MM.1S (cell line): ENCODE measurements around the gene SERAC1.

Experiments
- EZH2 ChIP-seq: fragments of 300-600 bp; sonication (generic); optimal IDR thresholded peaks from 2 replicates; pipeline ENCODE3; 2017; ENCODE audit warnings: low read depth, mild to moderate bottlenecking, antibody characterized with exemption, low read length, mixed read lengths
- EZH2phosphoT487 ChIP-seq: fragments of 300-600 bp; sonication (generic); IDR thresholded peaks from 2 replicates; pipeline ENCODE4 v1.6.1; 2018; ENCODE audit warnings: antibody characterized with exemption, low read length
- TF ChIP-seq, protein P1 (sequence below): fragments of 300-600 bp; sonication (generic); IDR thresholded peaks from 2 replicates; pipeline ENCODE4 v1.5.1; 2016; ENCODE audit warnings: antibody characterized with exemption, low read length, mixed read lengths

DNA sequence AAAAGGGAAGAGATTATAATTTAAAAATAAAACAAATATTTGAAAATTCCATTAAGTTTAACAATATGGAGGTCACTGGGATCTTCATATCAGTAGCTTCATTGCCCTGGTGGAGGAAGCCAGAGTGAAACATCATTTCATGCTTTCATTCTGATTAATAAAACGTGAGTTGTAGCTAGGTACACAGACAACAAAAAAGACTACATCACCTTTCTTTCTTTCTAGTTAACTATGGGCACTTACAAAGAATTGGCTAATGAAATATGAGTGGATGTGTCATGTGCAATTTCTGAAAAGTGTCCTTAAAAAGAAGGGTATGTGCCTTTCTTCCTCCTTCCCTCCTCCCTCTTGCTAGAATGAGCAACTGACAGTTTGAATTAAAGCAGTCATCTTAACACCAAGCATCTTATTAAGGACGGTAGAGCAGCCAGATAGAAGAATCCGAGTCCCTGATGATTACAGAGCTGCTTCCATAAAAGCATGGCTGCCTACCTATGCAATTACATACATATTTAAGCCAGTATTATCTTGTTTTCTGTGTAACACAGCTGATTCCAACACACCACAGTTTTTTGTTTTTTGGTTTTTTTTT, 3.4 kb downstream of the SERAC1 start:
- TF ChIP-seq, protein P1, sequence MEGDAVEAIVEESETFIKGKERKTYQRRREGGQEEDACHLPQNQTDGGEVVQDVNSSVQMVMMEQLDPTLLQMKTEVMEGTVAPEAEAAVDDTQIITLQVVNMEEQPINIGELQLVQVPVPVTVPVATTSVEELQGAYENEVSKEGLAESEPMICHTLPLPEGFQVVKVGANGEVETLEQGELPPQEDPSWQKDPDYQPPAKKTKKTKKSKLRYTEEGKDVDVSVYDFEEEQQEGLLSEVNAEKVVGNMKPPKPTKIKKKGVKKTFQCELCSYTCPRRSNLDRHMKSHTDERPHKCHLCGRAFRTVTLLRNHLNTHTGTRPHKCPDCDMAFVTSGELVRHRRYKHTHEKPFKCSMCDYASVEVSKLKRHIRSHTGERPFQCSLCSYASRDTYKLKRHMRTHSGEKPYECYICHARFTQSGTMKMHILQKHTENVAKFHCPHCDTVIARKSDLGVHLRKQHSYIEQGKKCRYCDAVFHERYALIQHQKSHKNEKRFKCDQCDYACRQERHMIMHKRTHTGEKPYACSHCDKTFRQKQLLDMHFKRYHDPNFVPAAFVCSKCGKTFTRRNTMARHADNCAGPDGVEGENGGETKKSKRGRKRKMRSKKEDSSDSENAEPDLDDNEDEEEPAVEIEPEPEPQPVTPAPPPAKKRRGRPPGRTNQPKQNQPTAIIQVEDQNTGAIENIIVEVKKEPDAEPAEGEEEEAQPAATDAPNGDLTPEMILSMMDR, result no peak
- TF ChIP-seq EZH2 (no peak), EZH2phosphoT487 (no peak)
